ENCODE results near the gene ACTL10. TPM values are rescaled to one million over a fixed set of nuclear protein-coding genes. Genes with fewer than 3 reads are reported as not detected.
"Not testable (repeated sequence)": the region's sequence is repeated elsewhere in the genome, so short reads cannot be mapped to it uniquely, and the experiment has no call there.

ACTL10 gene
- total and polyA plus RNA-seq, 4 donors, result 0.63 to 1.2 (median 1.1) TPM

DNA sequence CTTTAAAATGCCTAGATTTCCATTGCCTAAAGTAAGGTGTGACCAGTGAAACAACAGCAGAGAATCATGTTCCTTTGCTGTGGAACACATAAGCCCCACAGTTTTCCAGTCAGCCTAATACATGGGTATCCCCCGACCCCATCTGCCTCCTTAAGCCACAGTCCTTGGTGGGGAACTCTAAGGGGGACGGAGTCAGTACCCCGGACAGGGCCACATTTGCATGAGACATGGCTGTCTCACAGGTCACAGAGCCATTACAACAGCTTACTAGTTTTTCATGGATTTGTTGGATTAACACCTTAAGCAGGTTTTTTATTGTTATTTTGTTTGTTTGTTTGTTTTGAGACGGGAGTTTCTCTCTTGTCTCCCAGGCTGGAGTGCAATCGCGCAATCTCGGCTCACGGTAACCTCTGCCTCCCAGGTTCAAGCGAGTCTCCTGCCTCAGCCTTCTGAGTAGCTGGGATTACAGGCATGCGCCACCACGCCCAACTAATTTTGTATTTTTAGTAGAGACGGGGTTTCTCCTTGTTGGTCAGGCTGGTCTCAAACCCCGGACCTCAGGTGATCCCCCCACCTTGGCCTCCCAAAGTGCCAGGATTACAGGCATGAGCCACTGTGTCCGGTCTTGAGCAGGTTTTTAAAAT, 19.7 kb upstream of the ACTL10 start:
- not testable (repeated sequence) for DNase-seq; H3K4me1 ChIP-seq (ENCODE audit: control insufficient read depth in 1 of 2, insufficient read depth in 2 of 2, low read length in 2 of 2); ATAC-seq (ENCODE audit: low FRiP score); H3K27me3 ChIP-seq (ENCODE audit: control insufficient read depth in 1 of 2, insufficient read depth in 2 of 2, low read length in 1 of 2); H3K9me3 ChIP-seq (ENCODE audit: control insufficient read depth, low read length); H3K4me3 ChIP-seq (ENCODE audit: low read length in 2 of 2); H3K36me3 ChIP-seq (ENCODE audit: control insufficient read depth in 1 of 2, insufficient read depth in 2 of 2, low read length in 1 of 2)
- peak overlapping the region in 1 of 2 donors; percentile 34 for H3K27ac ChIP-seq (ENCODE audit: low read depth in 1 of 2, low read length in 2 of 2)
- intact Hi-C loops (cut with DNase I), result loop anchor here in 1 of 2 donors (5.0 to 10.0 kb wide), 2 partner anchors 185 to 232 kb away; no protein-coding TSS in a partner anchor
- WGBS, 2 donors, result 23% methylated on average over 14 of the region's 14 CpGs

DNA sequence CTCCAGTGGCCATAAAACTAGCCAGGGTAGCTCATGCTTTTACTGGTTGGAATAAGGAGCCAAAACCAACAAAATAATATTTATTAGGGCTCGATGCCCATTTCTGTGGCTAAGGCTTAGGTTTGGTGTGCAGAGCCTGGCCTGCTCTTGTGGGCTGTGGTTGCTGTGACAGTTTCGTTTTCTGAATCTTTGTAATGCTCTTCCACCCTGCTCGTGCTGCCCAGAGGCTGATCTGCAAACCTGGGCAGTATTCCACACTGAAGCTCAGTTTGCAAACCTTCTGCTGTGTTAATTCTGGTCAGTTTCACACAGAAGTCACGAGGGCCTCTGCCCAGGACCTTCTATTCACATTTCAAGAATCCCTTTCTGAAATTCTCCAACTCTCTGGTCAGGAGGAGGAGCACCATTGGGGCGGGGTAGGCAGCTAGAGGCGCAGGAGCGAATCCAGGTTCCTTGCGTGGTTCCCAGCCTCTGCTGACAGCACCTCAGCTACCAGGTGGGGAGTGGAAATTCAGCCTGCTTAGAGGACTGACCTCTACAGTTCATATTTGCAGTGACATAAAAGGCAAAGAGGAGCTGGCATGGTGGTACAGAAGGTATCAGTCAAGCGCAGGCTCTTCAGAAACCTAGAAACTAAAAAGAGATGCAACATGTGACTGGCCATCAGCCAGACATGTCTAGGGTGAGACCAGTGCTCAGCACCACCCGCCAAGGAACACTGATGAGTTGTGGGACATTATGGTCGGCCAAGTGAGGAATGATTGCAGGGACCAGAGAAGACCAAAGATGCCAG, 18.9 kb upstream of the ACTL10 start:
- H3K9me3 ChIP-seq (ENCODE audit: control insufficient read depth, low read length), result no peaks in the 10 kb centered on the region
- ATAC-seq (ENCODE audit: low FRiP score) (peak; percentile 82), DNase-seq (peak in 1 of 2 donors; percentile 62)
- H3K36me3 ChIP-seq (ENCODE audit: control insufficient read depth in 1 of 2, insufficient read depth in 2 of 2, low read length in 1 of 2), result peaks cover 0 to 7% of the 10 kb centered on the region in 2 donors
- peaks cover 0 to 4% of the 10 kb centered on the region in 2 donors for H3K4me1 ChIP-seq (ENCODE audit: control insufficient read depth in 1 of 2, insufficient read depth in 2 of 2, low read length in 2 of 2)
- no peak overlapping the region for H3K4me3 ChIP-seq (ENCODE audit: low read length in 2 of 2)
- H3K27me3 ChIP-seq (ENCODE audit: control insufficient read depth in 1 of 2, insufficient read depth in 2 of 2, low read length in 1 of 2), result no peaks in the 10 kb centered on the region
- intact Hi-C loops (cut with DNase I), result loop anchor here in 1 of 2 donors (5.0 to 10.0 kb wide), 2 partner anchors 185 to 233 kb away; no protein-coding TSS in a partner anchor
- H3K27ac ChIP-seq (ENCODE audit: low read depth in 1 of 2, low read length in 2 of 2), result peak overlapping the region in 1 of 2 donors; percentile 28
- WGBS, 2 donors, result 30 to 31% methylated on average over 11 of the region's 11 CpGs

DNA sequence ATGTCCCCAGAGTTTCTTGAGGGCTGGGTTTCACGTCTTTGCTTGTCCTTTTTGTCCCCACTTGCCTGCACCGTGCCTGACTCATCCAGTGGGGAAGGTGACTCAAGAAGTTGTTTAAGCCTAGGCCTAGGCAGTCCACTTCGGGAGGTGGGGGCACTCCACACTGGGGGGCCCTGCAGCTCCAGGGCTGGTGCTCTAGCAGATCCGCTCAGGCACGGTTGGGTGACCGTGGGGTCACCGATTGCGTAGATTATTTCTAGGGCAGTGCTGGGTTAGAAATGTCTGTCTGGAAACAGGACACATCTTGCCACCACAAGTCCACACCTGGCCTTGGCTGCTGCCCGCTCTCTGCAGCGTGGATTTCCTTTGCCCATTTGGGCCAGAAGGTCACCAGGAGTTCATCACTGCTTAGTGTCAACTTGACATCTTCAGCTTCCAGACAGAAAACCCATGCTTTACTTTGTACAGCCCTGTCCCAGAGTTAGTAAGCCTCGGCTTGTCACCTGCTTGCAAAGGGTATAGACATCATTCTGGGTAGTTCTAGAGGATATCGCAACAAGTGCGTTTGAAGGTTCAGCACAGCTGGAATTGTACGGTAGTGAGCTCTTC, 18.2 kb upstream of the ACTL10 start:
- H3K36me3 ChIP-seq (ENCODE audit: control insufficient read depth in 1 of 2, insufficient read depth in 2 of 2, low read length in 1 of 2), result peaks cover 0 to 7% of the 10 kb centered on the region in 2 donors
- peak; percentile 6 for ATAC-seq (ENCODE audit: low FRiP score)
- H3K4me3 ChIP-seq (ENCODE audit: low read length in 2 of 2), result no peak overlapping the region
- intact Hi-C loops (cut with DNase I), result loop anchor here in 1 of 2 donors (5.0 to 10.0 kb wide), 2 partner anchors 186 to 234 kb away; no protein-coding TSS in a partner anchor
- DNase-seq, result no peak
- H3K27me3 ChIP-seq (ENCODE audit: control insufficient read depth in 1 of 2, insufficient read depth in 2 of 2, low read length in 1 of 2), result no peaks in the 10 kb centered on the region
- no peak overlapping the region for H3K27ac ChIP-seq (ENCODE audit: low read depth in 1 of 2, low read length in 2 of 2)
- H3K9me3 ChIP-seq (ENCODE audit: control insufficient read depth, low read length), result no peaks in the 10 kb centered on the region
- H3K4me1 ChIP-seq (ENCODE audit: control insufficient read depth in 1 of 2, insufficient read depth in 2 of 2, low read length in 2 of 2), result peaks cover 0 to 4% of the 10 kb centered on the region in 2 donors
- WGBS, 2 donors, result 80 to 86% methylated on average over 14 of the region's 14 CpGs

DNA sequence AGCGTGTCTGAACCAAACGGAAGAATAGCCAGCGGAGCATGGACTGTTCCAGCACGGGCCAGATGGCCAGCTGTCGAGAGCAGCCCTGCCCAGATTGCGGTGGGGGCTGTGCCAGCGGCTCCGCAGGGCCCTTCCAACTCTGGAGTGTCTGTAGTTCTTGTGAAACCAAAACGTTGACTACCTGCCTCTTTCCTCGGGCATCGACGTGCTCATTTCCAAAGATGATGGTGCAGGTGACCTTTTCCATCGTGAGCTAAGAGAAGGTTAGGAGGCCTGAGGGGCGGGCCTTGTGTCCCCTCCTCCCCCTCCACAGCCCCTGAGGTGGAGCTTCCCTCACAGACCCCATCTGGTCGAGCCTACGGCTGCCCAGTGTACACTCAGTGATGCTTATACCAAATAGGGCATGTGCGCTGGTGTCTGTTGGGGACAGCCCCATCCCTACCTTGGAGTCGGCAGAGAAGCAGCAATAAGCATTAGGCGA, 17.5 kb upstream of the ACTL10 start:
- peaks cover 0 to 4% of the 10 kb centered on the region in 2 donors for H3K4me1 ChIP-seq (ENCODE audit: control insufficient read depth in 1 of 2, insufficient read depth in 2 of 2, low read length in 2 of 2)
- no peak overlapping the region for H3K27ac ChIP-seq (ENCODE audit: low read depth in 1 of 2, low read length in 2 of 2)
- 81 to 82% methylated on average over 19 of the region's 19 CpGs for WGBS, 2 donors
- H3K4me3 ChIP-seq (ENCODE audit: low read length in 2 of 2), result no peak overlapping the region
- no peaks in the 10 kb centered on the region for H3K9me3 ChIP-seq (ENCODE audit: control insufficient read depth, low read length)
- intact Hi-C loops (cut with DNase I), result loop anchor here in 1 of 2 donors (5.0 to 10.0 kb wide), 2 partner anchors 187 to 234 kb away; no protein-coding TSS in a partner anchor
- ATAC-seq (ENCODE audit: low FRiP score), result no peak
- H3K27me3 ChIP-seq (ENCODE audit: control insufficient read depth in 1 of 2, insufficient read depth in 2 of 2, low read length in 1 of 2), result no peaks in the 10 kb centered on the region
- DNase-seq, result peak in 1 of 2 donors; percentile 52
- peaks cover 0 to 7% of the 10 kb centered on the region in 2 donors for H3K36me3 ChIP-seq (ENCODE audit: control insufficient read depth in 1 of 2, insufficient read depth in 2 of 2, low read length in 1 of 2)

DNA sequence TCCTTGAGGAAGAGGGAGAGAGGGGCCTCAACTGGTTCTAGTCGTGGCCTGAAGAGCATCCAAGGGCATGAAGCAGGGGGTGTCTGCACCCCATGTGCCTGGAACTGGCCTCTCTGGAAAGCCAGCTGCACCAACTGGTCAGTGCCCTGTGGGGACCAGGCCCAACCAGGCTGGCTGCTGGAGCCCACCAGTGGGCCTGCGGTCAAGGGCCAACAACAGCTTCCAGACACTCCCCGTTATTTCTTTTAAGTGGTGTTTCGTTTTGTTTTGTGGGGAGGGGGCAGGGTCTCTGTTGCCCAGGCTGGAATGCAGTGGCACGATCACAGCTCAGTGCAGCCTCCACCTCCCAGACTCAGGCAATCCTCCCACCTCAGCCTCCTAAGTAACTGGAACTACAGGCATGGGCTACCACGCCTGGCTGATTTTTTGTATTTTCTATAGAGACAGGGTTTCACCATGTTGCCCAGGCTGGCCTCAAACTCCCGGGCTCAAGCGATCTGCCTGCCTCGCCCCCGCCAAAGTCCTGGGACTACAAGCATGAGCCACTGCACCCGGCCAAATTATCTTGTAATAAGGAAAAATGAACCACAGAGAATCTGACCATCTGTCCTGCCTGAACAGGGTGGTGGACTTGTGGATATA, 16.5 kb upstream of the ACTL10 start:
- intact Hi-C loops (cut with DNase I), result loop anchor here in 1 of 2 donors (5.0 kb wide), 1 partner anchor 193 kb away; no protein-coding TSS in a partner anchor
- Histone ChIP-seq H3K27ac (ENCODE audit: low read depth in 1 of 2, low read length in 2 of 2) (no peak overlapping the region), H3K4me1 (ENCODE audit: control insufficient read depth in 1 of 2, insufficient read depth in 2 of 2, low read length in 2 of 2) (peaks cover 0 to 4% of the 10 kb centered on the region in 2 donors), H3K27me3 (ENCODE audit: control insufficient read depth in 1 of 2, insufficient read depth in 2 of 2, low read length in 1 of 2) (no peaks in the 10 kb centered on the region), H3K36me3 (ENCODE audit: control insufficient read depth in 1 of 2, insufficient read depth in 2 of 2, low read length in 1 of 2) (peaks cover 0 to 2% of the 10 kb centered on the region in 2 donors), H3K9me3 (ENCODE audit: control insufficient read depth, low read length) (no peaks in the 10 kb centered on the region), H3K4me3 (ENCODE audit: low read length in 2 of 2) (no peak overlapping the region)
- 94% methylated on average over 11 of the region's 11 CpGs for WGBS, 2 donors
- DNase-seq (no peak), ATAC-seq (ENCODE audit: low FRiP score) (no peak)

DNA sequence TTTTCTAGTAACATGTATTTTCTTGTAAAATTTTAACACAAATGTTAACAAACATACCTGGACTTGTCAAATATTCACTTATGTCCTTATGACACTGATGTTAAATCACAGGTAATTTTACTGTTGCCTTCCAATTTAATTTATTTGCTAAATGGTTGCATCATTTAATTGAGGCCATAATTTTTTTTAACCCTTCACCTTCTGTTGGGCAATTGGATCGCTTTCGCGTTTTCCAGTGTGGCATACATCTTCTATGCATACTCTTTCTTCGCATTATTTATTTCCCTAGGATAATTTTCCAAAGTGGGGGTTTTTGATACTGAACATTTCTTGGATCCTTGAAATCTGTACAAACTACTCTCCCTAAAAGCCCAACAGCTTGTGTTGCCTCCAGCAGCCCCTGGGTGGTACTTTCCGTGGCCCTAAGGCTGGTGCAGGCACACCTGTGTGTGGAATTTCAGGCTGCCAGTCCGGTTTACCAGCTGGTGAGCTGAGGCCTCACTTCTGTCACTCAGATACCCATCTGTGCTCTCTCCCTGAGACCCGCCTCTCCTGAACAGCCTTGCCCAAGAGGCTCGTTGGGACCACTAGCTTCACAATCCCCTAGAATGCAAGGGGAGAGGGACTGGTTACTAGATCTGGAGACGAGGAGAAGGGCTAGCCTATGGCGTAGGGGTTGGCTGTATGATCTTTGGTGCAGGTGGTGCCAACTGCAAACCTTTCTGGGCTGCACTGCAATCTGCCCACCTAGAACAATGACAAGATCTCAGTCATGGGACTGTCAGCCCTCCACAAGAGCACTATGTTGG, 15.8 kb upstream of the ACTL10 start:
- 91% methylated on average over 10 of the region's 10 CpGs for WGBS, 2 donors

DNA sequence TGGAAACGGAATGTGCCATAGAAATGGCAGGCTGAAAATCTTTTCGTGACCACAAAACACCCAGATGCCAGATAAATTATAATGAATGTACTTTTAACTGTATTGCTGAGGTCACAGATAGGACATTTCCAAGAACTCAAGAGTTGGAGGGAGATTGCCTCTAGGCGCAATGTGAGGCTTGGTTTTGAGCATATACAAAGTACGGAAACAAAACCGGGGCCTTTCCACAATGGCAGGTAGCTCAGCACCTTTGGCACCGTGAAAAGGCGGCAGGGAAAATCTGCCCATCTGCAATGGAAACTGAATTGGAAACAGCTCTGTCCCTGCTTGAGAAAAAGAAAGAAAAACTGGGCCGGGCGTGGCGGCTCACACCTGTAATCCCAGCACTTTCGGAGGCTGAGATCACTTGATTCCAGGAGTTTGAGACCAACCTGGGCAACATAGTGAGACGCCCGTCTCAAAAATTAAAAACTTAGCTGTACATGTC, 15.1 kb upstream of the ACTL10 start:
- no peak overlapping the region for H3K27ac ChIP-seq (ENCODE audit: low read depth in 1 of 2, low read length in 2 of 2)
- H3K4me1 ChIP-seq (ENCODE audit: control insufficient read depth in 1 of 2, insufficient read depth in 2 of 2, low read length in 2 of 2), result peaks cover 0 to 4% of the 10 kb centered on the region in 2 donors
- WGBS, 2 donors, result 84 to 87% methylated on average over 13 of the region's 13 CpGs
- ATAC-seq (ENCODE audit: low FRiP score), result no peak
- H3K27me3 ChIP-seq (ENCODE audit: control insufficient read depth in 1 of 2, insufficient read depth in 2 of 2, low read length in 1 of 2), result no peaks in the 10 kb centered on the region
- no peaks in the 10 kb centered on the region for H3K36me3 ChIP-seq (ENCODE audit: control insufficient read depth in 1 of 2, insufficient read depth in 2 of 2, low read length in 1 of 2)
- intact Hi-C loops (cut with DNase I), result loop anchor here in 1 of 2 donors (5.0 kb wide), 1 partner anchor 194 kb away; no protein-coding TSS in a partner anchor
- no peaks in the 10 kb centered on the region for H3K9me3 ChIP-seq (ENCODE audit: control insufficient read depth, low read length)
- no peak for DNase-seq
- H3K4me3 ChIP-seq (ENCODE audit: low read length in 2 of 2), result no peak overlapping the region

More for the DNA sequence above, 15.8 kb upstream of the ACTL10 start:
- Histone ChIP-seq H3K4me3 (ENCODE audit: low read length in 2 of 2) (no peak overlapping the region), H3K27ac (ENCODE audit: low read depth in 1 of 2, low read length in 2 of 2) (no peak overlapping the region), H3K9me3 (ENCODE audit: control insufficient read depth, low read length) (no peaks in the 10 kb centered on the region), H3K36me3 (ENCODE audit: control insufficient read depth in 1 of 2, insufficient read depth in 2 of 2, low read length in 1 of 2) (no peaks in the 10 kb centered on the region), H3K27me3 (ENCODE audit: control insufficient read depth in 1 of 2, insufficient read depth in 2 of 2, low read length in 1 of 2) (no peaks in the 10 kb centered on the region), H3K4me1 (ENCODE audit: control insufficient read depth in 1 of 2, insufficient read depth in 2 of 2, low read length in 2 of 2) (peaks cover 0 to 4% of the 10 kb centered on the region in 2 donors)
- no peak for ATAC-seq (ENCODE audit: low FRiP score)
- intact Hi-C loops (cut with DNase I), result loop anchor here in 1 of 2 donors (5.0 kb wide), 1 partner anchor 194 kb away; no protein-coding TSS in a partner anchor
- no peak for DNase-seq

Measured in aorta (tissue), 5 donors.